CD4-positive, alpha-beta T cell (primary cell): ENCODE results near the gene MAP7D3. TPM values are rescaled to one million over a fixed set of nuclear protein-coding genes. Genes with fewer than 3 reads are reported as not detected.

ENCODE experiments used
- ATAC-seq: fragments of 200-7000 bp; cut with Tn5 transposase; one replicate; pipeline ENCODE4 v1.10.0; 2022; ENCODE audit warnings: mild to moderate bottlenecking; ENCODE audit not compliant: poor library complexity
- CTCF ChIA-PET: fragments of 350-600 bp; sonication (Branson Sonifier 250); formaldehyde crosslinking; loops from one replicate; lab custom pipeline; 2021; ENCODE audit warnings: antibody characterized with exemption, inconsistent platforms; lab: Charles Lee
- POLR2A ChIA-PET: fragments of 350-600 bp; sonication (Branson Sonifier 250); formaldehyde crosslinking; loops from one replicate; lab custom pipeline; 2021; ENCODE audit warnings: antibody characterized with exemption, inconsistent platforms; lab: Charles Lee
- DNase-seq, 14 experiments: peaks; one replicate each; pipeline ENCODE4 v3.0.0-alpha.2; 2013 to 2020; ENCODE audit warnings: mixed read lengths in 2 of 14
- H3K27ac ChIP-seq, 2 donors: one replicate each; pipeline versions ENCODE4 v1.5.1 to v1.7.0; 2013; ENCODE audit warnings: low read length in 2 of 2, low read depth in 1 of 2, mild to moderate bottlenecking in 1 of 2
- H3K27me3 ChIP-seq, 2 experiments: 1 replicate in 1 of 2; 2 replicates in 1 of 2; pipeline versions ENCODE4 v1.6.1 to v1.7.0; 2013; ENCODE audit warnings: low read length in 2 of 2, control low read depth in 1 of 2, mild to moderate bottlenecking in 1 of 2, moderate library complexity in 1 of 2; ENCODE audit not compliant: insufficient read depth in 2 of 2, control insufficient read depth in 1 of 2
- H3K36me3 ChIP-seq: one replicate; pipeline ENCODE4 v1.6.1; 2013; ENCODE audit warnings: low read length, control low read depth; ENCODE audit not compliant: insufficient read depth
- H3K4me1 ChIP-seq: one replicate; pipeline ENCODE4 v1.6.1; 2013; ENCODE audit warnings: low read length, control low read depth; ENCODE audit not compliant: insufficient read depth
- H3K4me3 ChIP-seq: one replicate; pipeline ENCODE4 v1.5.1; 2013; ENCODE audit warnings: mild to moderate bottlenecking, low read length, moderate library complexity
- H3K9me3 ChIP-seq, 2 experiments: 1 replicate in 1 of 2; 2 replicates in 1 of 2; pipeline versions ENCODE4 v1.6.1 to v1.7.0; 2013; ENCODE audit warnings: low read length in 2 of 2, mild to moderate bottlenecking in 2 of 2, control low read depth in 1 of 2, moderate library complexity in 1 of 2; ENCODE audit not compliant: control insufficient read depth in 1 of 2, insufficient read depth in 1 of 2
- H3K27ac Mint-ChIP-seq: one replicate; pipeline ENCODE4 v1.8.0; 2020; ENCODE audit warnings: mixed read lengths
- H3K27me3 Mint-ChIP-seq: one replicate; pipeline ENCODE4 v1.8.0; 2021; ENCODE audit warnings: mixed read lengths
- H3K36me3 Mint-ChIP-seq: one replicate; pipeline ENCODE4 v1.8.0; 2021; ENCODE audit warnings: low read depth, mixed read lengths
- H3K4me1 Mint-ChIP-seq: one replicate; pipeline ENCODE4 v1.8.0; 2021; ENCODE audit warnings: low read depth, mixed read lengths
- H3K4me3 Mint-ChIP-seq: one replicate; pipeline ENCODE4 v1.8.0; 2020; ENCODE audit warnings: mild to moderate bottlenecking, mixed read lengths
- H3K9me3 Mint-ChIP-seq: one replicate; pipeline ENCODE4 v1.8.0; 2020; ENCODE audit warnings: mixed read lengths
- intact Hi-C, 2 experiments: fragments of 100-400 bp; cut with DNase I in 1 of 2; cut with micrococcal nuclease in 1 of 2; formaldehyde crosslinking; loops; one replicate each; pipeline versions ENCODE4 v1.15.1 to v1.9.0; 2023 to 2025; cut with DNase I, micrococcal nuclease
- total RNA-seq, 174 experiments: library from RNA in 2 of 174; stranded (reverse) in 2 of 174; gene quantifications; one replicate each; pipeline ENCODE4 v1.2.3 and lab custom pipeline; 2021 to 2026
- TF ChIP-seq, protein P1 (sequence below): fragments of 200-600 bp; IDR thresholded peaks from one replicate; pipeline ENCODE4 v1.8.0; 2022; ENCODE audit warnings: antibody characterized with exemption, mild to moderate bottlenecking

MAP7D3 gene
- total RNA-seq, 2 experiments from 2014 or later: 3.2 to 3.7 TPM

- POLR2A ChIA-PET: interaction anchor here (0.6 kb wide), 1 partner anchor 90 kb away, joined by 3 read pairs; no protein-coding TSS in a partner anchor
- Histone ChIP-seq H3K36me3 (no peaks in the 10 kb centered on the region), H3K4me1 (no peaks in the 10 kb centered on the region), H3K27ac (no peak overlapping the region), H3K27me3 (no peaks in the 10 kb centered on the region), H3K4me3 (no peak overlapping the region), H3K9me3 (no peaks in the 10 kb centered on the region)
- ATAC-seq: no peak
- no peaks in the 10 kb centered on the region for H3K9me3 Mint-ChIP-seq
- no peaks in the 10 kb centered on the region for H3K36me3 Mint-ChIP-seq
- H3K4me3 Mint-ChIP-seq: no peak overlapping the region
- no peaks in the 10 kb centered on the region for H3K27me3 Mint-ChIP-seq
- H3K27ac Mint-ChIP-seq: no peak overlapping the region
- DNase-seq: no peak
- CTCF ChIA-PET: interaction anchor here (3.1 kb wide), 1 partner anchor 241 kb away, joined by 14 read pairs; no protein-coding TSS in a partner anchor
- TF ChIP-seq, protein P1, sequence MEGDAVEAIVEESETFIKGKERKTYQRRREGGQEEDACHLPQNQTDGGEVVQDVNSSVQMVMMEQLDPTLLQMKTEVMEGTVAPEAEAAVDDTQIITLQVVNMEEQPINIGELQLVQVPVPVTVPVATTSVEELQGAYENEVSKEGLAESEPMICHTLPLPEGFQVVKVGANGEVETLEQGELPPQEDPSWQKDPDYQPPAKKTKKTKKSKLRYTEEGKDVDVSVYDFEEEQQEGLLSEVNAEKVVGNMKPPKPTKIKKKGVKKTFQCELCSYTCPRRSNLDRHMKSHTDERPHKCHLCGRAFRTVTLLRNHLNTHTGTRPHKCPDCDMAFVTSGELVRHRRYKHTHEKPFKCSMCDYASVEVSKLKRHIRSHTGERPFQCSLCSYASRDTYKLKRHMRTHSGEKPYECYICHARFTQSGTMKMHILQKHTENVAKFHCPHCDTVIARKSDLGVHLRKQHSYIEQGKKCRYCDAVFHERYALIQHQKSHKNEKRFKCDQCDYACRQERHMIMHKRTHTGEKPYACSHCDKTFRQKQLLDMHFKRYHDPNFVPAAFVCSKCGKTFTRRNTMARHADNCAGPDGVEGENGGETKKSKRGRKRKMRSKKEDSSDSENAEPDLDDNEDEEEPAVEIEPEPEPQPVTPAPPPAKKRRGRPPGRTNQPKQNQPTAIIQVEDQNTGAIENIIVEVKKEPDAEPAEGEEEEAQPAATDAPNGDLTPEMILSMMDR: no peak
- H3K4me1 Mint-ChIP-seq: no peaks in the 10 kb centered on the region
- intact Hi-C loops: loop anchor here in 1 of 2 experiments (2.0 to 10.0 kb wide), 4 partner anchors 65 to 427 kb away; no protein-coding TSS in a partner anchor
These were observed 18.7 kb upstream of the MAP7D3 start for GRCh38 chrX:136269921-136270320.

DNA sequence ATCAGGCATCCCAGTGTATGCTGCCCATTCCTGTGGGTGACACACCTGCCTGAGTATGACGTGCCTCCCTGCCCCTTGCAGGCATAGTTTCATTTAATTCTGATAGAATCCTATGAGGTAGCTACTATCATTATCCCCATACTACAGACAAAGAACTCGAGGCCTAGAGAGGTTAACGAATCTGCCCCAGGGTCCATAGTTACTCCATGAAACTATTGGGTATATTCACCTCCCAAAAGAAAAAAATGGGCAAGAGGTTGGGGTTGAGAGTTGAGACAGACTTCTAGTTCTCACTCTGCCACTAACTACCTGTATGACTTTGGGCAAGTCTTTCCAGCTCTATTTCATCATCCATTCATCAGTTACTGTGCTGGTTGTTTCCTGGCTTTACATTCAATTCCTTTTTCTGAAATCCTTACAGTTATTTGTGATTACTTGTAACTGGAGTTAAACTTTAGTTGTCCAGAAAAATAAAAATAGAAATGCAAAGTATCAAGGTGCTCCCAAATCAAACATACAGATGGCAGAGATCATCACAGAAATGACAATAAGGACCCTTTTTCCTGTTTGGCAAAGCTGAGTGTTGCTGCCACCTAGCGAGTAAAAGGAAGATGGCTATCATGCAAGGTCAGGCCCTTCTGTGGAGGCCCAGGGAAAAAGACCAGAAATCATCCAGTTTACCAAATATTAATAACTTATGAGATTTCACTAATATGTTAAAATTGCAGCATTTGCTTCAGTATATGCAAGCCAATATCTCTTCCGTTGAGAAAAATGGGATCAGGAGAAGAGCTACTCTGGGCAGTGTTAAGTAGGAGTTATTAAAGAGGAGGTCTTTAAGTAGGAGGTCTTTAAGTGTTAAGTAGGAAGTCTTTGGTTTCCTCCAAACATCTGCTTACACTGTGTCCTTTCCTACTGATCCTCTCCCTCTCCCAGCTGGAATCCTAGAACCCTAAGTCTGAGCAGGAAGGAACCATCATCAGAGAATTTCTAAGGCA, 17.1 kb upstream of the MAP7D3 start:
- Histone ChIP-seq H3K4me1 (no peaks in the 10 kb centered on the region), H3K27ac (no peak overlapping the region), H3K4me3 (no peak overlapping the region), H3K27me3 (no peaks in the 10 kb centered on the region), H3K9me3 (no peaks in the 10 kb centered on the region), H3K36me3 (no peaks in the 10 kb centered on the region)
- Mint-ChIP-seq H3K9me3 (no peaks in the 10 kb centered on the region), H3K4me3 (no peak overlapping the region), H3K27ac (no peak overlapping the region), H3K4me1 (no peaks in the 10 kb centered on the region), H3K36me3 (no peaks in the 10 kb centered on the region), H3K27me3 (no peaks in the 10 kb centered on the region)
- DNase-seq: peak; percentile 9 to 69 (median 30)
- ATAC-seq: peak; percentile 60
- intact Hi-C loops: loop anchor here (1.0 to 10.0 kb wide), 5 partner anchors 64 to 429 kb away; no protein-coding TSS in a partner anchor
- TF ChIP-seq, protein P1: peak; percentile 64
- POLR2A ChIA-PET: no interaction called here
- CTCF ChIA-PET: interaction anchor here (0.8 to 3.1 kb wide), 5 partner anchors 9 to 240 kb away, joined by 3 to 14 read pairs (median 3); no protein-coding TSS in a partner anchor

DNA sequence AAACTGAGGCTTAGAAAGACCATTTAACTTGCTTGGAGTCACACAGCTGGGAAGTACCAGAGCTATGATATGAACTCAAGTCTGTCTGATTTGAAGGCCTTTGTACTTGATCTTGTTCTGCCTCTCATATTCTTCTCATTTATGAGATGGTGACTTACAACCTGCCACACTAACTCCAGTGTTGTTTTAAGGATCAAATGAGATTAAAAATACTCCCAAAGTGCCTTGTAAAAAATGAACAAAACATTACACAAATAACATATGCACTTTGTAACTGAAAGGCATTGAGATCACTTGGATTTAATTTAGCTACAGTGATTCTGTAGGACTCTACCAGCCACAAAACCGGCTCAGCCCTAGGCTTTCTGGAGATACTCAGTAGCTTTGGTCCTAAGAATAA, 15.6 kb upstream of the MAP7D3 start:
- H3K4me1 ChIP-seq: no peaks in the 10 kb centered on the region
- ChIA-PET CTCF (interaction anchor here (0.6 kb wide), 1 partner anchor 384 kb away, joined by 3 read pairs; no protein-coding TSS in a partner anchor), POLR2A (no interaction called here)
- no peaks in the 10 kb centered on the region for H3K9me3 ChIP-seq
- no peaks in the 10 kb centered on the region for H3K36me3 Mint-ChIP-seq
- no peak for ATAC-seq
- no peaks in the 10 kb centered on the region for H3K36me3 ChIP-seq
- TF ChIP-seq, protein P1: no peak
- no peak overlapping the region for H3K27ac ChIP-seq
- no peaks in the 10 kb centered on the region for H3K9me3 Mint-ChIP-seq
- no peaks in the 10 kb centered on the region for H3K27me3 ChIP-seq
- no peak overlapping the region for H3K4me3 Mint-ChIP-seq
- no peaks in the 10 kb centered on the region for H3K4me1 Mint-ChIP-seq
- no peak overlapping the region for H3K4me3 ChIP-seq
- H3K27ac Mint-ChIP-seq: no peak overlapping the region
- DNase-seq: no peak
- intact Hi-C loops: loop anchor here in 1 of 2 experiments (5.0 to 10.0 kb wide), 3 partner anchors 62 to 430 kb away; no protein-coding TSS in a partner anchor
- no peaks in the 10 kb centered on the region for H3K27me3 Mint-ChIP-seq
